Neural cell (in vitro differentiated cells): Measurements from ENCODE around the gene SLC50A1. TPM values are rescaled to one million over a fixed set of nuclear protein-coding genes. Genes with fewer than 3 reads are reported as not detected.

Experiments
- H2AFZ ChIP-seq: fragments of 200-600, 300-800 bp; sonication (generic), shearing (Covaris generic); 2 replicates; pipeline ENCODE4 v1.6.0; 2014; ENCODE audit warnings: low read depth, mild to moderate bottlenecking, antibody characterized with exemption, low read length, moderate library complexity
- H3F3A ChIP-seq: fragments of 200-600 bp; shearing (Covaris generic); 2 replicates; pipeline ENCODE4 v1.6.1; 2016; ENCODE audit warnings: mild to moderate bottlenecking, moderate library complexity, mixed read lengths, antibody characterized with exemption, low read length; ENCODE audit not compliant: insufficient read depth, poor library complexity, severe bottlenecking
- H3K27ac ChIP-seq: fragments of 200-600, 300-800 bp; sonication (generic), shearing (Covaris generic); 2 replicates; pipeline ENCODE4 v1.5.1; 2014; ENCODE audit warnings: mild to moderate bottlenecking, low read length, moderate library complexity
- H3K27me3 ChIP-seq: fragments of 300-800, 200-600 bp; sonication (generic), shearing (Covaris generic); 2 replicates; pipeline ENCODE4 v1.6.0; 2014; ENCODE audit warnings: mild to moderate bottlenecking, low read depth, low read length, moderate library complexity; ENCODE audit not compliant: insufficient read depth
- H3K36me3 ChIP-seq: fragments of 300-800, 200-600 bp; sonication (generic), shearing (Covaris generic); 2 replicates; pipeline ENCODE4 v1.5.1; 2014; ENCODE audit warnings: mild to moderate bottlenecking, antibody characterized with exemption, low read length, moderate library complexity; ENCODE audit not compliant: insufficient read depth
- H3K4me2 ChIP-seq: fragments of 300-800, 200-600 bp; sonication (generic), shearing (Covaris generic); 2 replicates; pipeline ENCODE4 v1.6.0; 2014; ENCODE audit warnings: mild to moderate bottlenecking, low read length
- H3K4me3 ChIP-seq: fragments of 300-800, 200-600 bp; sonication (generic), shearing (Covaris generic); 2 replicates; pipeline ENCODE4 v1.5.1; 2014; ENCODE audit warnings: mild to moderate bottlenecking, low read length, moderate library complexity
- H3K79me2 ChIP-seq: fragments of 200-600 bp; shearing (Covaris generic); replicated peaks from 2 replicates; pipeline ENCODE4 v1.6.0; 2014; ENCODE audit warnings: mild to moderate bottlenecking, low read length, moderate library complexity; ENCODE audit not compliant: insufficient read depth
- H3K9ac ChIP-seq: fragments of 300-800, 200-600 bp; sonication (generic), shearing (Covaris generic); 2 replicates; pipeline ENCODE4 v1.6.1; 2016; ENCODE audit warnings: mild to moderate bottlenecking, low read length, mixed read lengths
- H3K9me2 ChIP-seq: fragments of 200-600 bp; shearing (Covaris generic); 2 replicates; pipeline ENCODE4 v1.6.1; 2016; ENCODE audit warnings: mild to moderate bottlenecking, low read length, mixed read lengths; ENCODE audit not compliant: insufficient read depth
- H3K9me3 ChIP-seq: fragments of 200-600, 300-800 bp; sonication (generic), shearing (Covaris generic); 2 replicates; pipeline ENCODE4 v1.6.1; 2016; ENCODE audit warnings: mild to moderate bottlenecking, mixed run types, low read length, moderate library complexity, mixed read lengths
- H4K20me1 ChIP-seq: fragments of 200-600 bp; shearing (Covaris generic); 2 replicates; pipeline ENCODE4 v1.6.1; 2016; ENCODE audit warnings: mild to moderate bottlenecking, mixed run types; ENCODE audit not compliant: insufficient read depth
- EP300 ChIP-seq: fragments of 450-650 bp; conservative IDR thresholded peaks from 2 replicates; pipeline ENCODE4 v1.6.1; 2014; ENCODE audit warnings: antibody characterized with exemption, mild to moderate bottlenecking, moderate library complexity; ENCODE audit not compliant: poor library complexity, severe bottlenecking
- EZH2 ChIP-seq: fragments of 200-600, 300-800 bp; shearing (Covaris generic), sonication (generic); IDR thresholded peaks from 2 replicates; pipeline ENCODE4 v1.6.1; 2014; ENCODE audit warnings: antibody characterized with exemption, low read length, borderline replicate concordance, mild to moderate bottlenecking; ENCODE audit not compliant: insufficient read depth, poor library complexity, severe bottlenecking
- MXI1 ChIP-seq: fragments of 450-650 bp; conservative IDR thresholded peaks from 2 replicates; pipeline ENCODE4 v1.6.1; 2014; ENCODE audit warnings: antibody characterized with exemption, mild to moderate bottlenecking; ENCODE audit not compliant: poor library complexity, severe bottlenecking
- POLR2AphosphoS5 ChIP-seq: IDR thresholded peaks from 2 replicates; pipeline ENCODE4 v1.6.1; 2012
- RAD21 ChIP-seq: fragments of 450-650 bp; conservative IDR thresholded peaks from 2 replicates; pipeline ENCODE4 v1.6.1; 2014; ENCODE audit warnings: antibody characterized with exemption, mild to moderate bottlenecking, moderate library complexity
- SMC3 ChIP-seq: fragments of 450-650 bp; conservative IDR thresholded peaks from 2 replicates; pipeline ENCODE4 v1.6.1; 2014; ENCODE audit warnings: antibody characterized with exemption, mild to moderate bottlenecking, moderate library complexity; ENCODE audit not compliant: poor library complexity
- TAF1 ChIP-seq: IDR thresholded peaks from 2 replicates; pipeline ENCODE4 v1.6.1; 2012; ENCODE audit warnings: low read depth
- polyA plus RNA-seq: library from polyadenylated mRNA; depleted of rRNA; stranded (reverse); fragments of >200 nt; gene quantifications from 2 replicates; pipeline ENCODE4 v1.2.3, GENCODE V29; 2014
- TF ChIP-seq, protein P1 (sequence below): fragments of 450-650 bp; IDR thresholded peaks from 2 replicates; pipeline ENCODE4 v1.5.1; 2014; ENCODE audit warnings: antibody characterized with exemption, mild to moderate bottlenecking, moderate library complexity; ENCODE audit not compliant: poor library complexity, severe bottlenecking
- TF ChIP-seq, protein P2 (sequence below): IDR thresholded peaks from 2 replicates; pipeline ENCODE4 v1.6.1; 2012; ENCODE audit warnings: borderline replicate concordance

Gene SLC50A1
- polyA plus RNA-seq, 1 donor from 2014 or later, result 12.6 TPM

DNA sequence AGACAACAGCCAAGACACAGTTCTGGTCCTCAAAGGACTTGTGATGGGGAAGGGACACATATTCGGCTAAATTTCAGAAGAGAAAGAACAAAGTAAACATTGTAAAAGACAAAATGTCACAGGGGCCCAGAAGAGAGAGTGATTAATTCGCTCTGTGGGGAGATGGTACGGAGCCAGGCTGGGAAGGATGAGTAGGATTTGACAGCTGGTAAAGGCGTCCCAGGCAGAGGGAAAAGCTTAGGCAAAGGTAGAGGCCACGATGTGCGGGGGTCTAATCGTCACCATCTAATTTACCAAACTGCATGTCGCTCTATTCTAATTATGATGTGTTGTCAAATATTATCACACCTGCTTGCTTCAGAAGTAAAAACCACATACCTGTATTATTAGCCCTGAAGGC lies 25.3 kb upstream of the SLC50A1 start:
- H2AFZ ChIP-seq, result no peak overlapping the region
- no peaks in the 10 kb centered on the region for H3K9me3 ChIP-seq
- H3K9me2 ChIP-seq, result no peaks in the 10 kb centered on the region
- no peak overlapping the region for H3K27ac ChIP-seq
- TF ChIP-seq, protein P1, sequence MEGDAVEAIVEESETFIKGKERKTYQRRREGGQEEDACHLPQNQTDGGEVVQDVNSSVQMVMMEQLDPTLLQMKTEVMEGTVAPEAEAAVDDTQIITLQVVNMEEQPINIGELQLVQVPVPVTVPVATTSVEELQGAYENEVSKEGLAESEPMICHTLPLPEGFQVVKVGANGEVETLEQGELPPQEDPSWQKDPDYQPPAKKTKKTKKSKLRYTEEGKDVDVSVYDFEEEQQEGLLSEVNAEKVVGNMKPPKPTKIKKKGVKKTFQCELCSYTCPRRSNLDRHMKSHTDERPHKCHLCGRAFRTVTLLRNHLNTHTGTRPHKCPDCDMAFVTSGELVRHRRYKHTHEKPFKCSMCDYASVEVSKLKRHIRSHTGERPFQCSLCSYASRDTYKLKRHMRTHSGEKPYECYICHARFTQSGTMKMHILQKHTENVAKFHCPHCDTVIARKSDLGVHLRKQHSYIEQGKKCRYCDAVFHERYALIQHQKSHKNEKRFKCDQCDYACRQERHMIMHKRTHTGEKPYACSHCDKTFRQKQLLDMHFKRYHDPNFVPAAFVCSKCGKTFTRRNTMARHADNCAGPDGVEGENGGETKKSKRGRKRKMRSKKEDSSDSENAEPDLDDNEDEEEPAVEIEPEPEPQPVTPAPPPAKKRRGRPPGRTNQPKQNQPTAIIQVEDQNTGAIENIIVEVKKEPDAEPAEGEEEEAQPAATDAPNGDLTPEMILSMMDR, result no peak
- no peak for TF ChIP-seq EZH2
- TF ChIP-seq EP300, result no peak
- TF ChIP-seq POLR2AphosphoS5, result no peak
- no peak for TF ChIP-seq MXI1
- TF ChIP-seq TAF1, result no peak
- TF ChIP-seq SMC3, result no peak
- TF ChIP-seq, protein P2, sequence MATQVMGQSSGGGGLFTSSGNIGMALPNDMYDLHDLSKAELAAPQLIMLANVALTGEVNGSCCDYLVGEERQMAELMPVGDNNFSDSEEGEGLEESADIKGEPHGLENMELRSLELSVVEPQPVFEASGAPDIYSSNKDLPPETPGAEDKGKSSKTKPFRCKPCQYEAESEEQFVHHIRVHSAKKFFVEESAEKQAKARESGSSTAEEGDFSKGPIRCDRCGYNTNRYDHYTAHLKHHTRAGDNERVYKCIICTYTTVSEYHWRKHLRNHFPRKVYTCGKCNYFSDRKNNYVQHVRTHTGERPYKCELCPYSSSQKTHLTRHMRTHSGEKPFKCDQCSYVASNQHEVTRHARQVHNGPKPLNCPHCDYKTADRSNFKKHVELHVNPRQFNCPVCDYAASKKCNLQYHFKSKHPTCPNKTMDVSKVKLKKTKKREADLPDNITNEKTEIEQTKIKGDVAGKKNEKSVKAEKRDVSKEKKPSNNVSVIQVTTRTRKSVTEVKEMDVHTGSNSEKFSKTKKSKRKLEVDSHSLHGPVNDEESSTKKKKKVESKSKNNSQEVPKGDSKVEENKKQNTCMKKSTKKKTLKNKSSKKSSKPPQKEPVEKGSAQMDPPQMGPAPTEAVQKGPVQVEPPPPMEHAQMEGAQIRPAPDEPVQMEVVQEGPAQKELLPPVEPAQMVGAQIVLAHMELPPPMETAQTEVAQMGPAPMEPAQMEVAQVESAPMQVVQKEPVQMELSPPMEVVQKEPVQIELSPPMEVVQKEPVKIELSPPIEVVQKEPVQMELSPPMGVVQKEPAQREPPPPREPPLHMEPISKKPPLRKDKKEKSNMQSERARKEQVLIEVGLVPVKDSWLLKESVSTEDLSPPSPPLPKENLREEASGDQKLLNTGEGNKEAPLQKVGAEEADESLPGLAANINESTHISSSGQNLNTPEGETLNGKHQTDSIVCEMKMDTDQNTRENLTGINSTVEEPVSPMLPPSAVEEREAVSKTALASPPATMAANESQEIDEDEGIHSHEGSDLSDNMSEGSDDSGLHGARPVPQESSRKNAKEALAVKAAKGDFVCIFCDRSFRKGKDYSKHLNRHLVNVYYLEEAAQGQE, result no peak
- no peak for TF ChIP-seq RAD21
- no peak overlapping the region for H3K4me3 ChIP-seq
- no peaks in the 10 kb centered on the region for H3K27me3 ChIP-seq
- H4K20me1 ChIP-seq, result no peaks in the 10 kb centered on the region
- no peaks in the 10 kb centered on the region for H3K79me2 ChIP-seq
- no peaks in the 10 kb centered on the region for H3K36me3 ChIP-seq
- no peak overlapping the region for H3K4me2 ChIP-seq
- H3F3A ChIP-seq, result no peaks in the 10 kb centered on the region
- H3K9ac ChIP-seq, result no peak overlapping the region

DNA sequence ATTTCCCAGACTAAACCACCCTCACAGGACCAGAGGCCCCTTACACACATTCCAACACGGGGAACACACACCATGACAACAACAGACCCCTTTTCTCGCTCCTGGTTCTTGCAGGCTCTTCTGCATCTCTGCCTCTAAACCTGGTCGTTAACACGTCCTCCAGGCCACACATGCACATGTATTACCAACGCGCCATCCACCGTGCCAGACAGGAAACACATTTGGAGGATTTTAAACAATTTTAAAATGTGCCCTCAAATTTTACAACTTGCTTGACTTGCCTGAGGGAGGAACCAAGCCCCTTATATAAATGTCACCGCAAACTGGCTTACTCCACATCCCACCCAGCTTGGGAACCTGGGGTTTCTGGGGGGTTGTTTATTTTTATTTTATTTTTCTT lies 24.8 kb upstream of the SLC50A1 start:
- no peaks in the 10 kb centered on the region for H4K20me1 ChIP-seq
- no peaks in the 10 kb centered on the region for H3K9me2 ChIP-seq
- H3F3A ChIP-seq, result no peaks in the 10 kb centered on the region
- no peak for TF ChIP-seq SMC3
- no peak for TF ChIP-seq EZH2
- TF ChIP-seq TAF1, result no peak
- TF ChIP-seq RAD21, result no peak
- no peak for TF ChIP-seq POLR2AphosphoS5
- no peak for TF ChIP-seq EP300
- TF ChIP-seq, protein P2, result no peak
- TF ChIP-seq, protein P1, result no peak
- TF ChIP-seq MXI1, result no peak
- H3K79me2 ChIP-seq, result no peaks in the 10 kb centered on the region
- no peaks in the 10 kb centered on the region for H3K9me3 ChIP-seq
- H3K9ac ChIP-seq, result no peak overlapping the region
- no peak overlapping the region for H3K27ac ChIP-seq
- H3K4me2 ChIP-seq, result no peak overlapping the region
- no peaks in the 10 kb centered on the region for H3K27me3 ChIP-seq
- H3K36me3 ChIP-seq, result no peaks in the 10 kb centered on the region
- H2AFZ ChIP-seq, result no peak overlapping the region
- H3K4me3 ChIP-seq, result no peak overlapping the region
